AG10803 (cell line): ENCODE results near the gene MLLT11.

Source experiments
- DNase-seq: peaks from one replicate; pipeline ENCODE4 v3.0.0; 2010; ENCODE audit warnings: low read depth
- H3K4me3 ChIP-seq: 2 replicates; pipeline ENCODE4 v1.5.1; 2011; ENCODE audit warnings: mild to moderate bottlenecking, low read length, control low read depth
- CTCF ChIP-seq: conservative IDR thresholded peaks from 2 replicates; pipeline ENCODE4 v1.5.1; 2011; ENCODE audit warnings: mild to moderate bottlenecking, low read length, control low read depth, inconsistent platforms

Gene MLLT11

GRCh38 chr1:151047925-151048644, 12.1 kb upstream of the MLLT11 start:
- TF ChIP-seq CTCF = no peak; the same call in 1 of the 2 replicates
- peak; percentile 65 for DNase-seq
- peak overlapping the region; percentile 82 for H3K4me3 ChIP-seq

- peak; percentile 60; the same call in 1 of the 2 replicates for TF ChIP-seq CTCF
- DNase-seq = no peak
- peak overlapping the region; percentile 82 for H3K4me3 ChIP-seq
These were observed 11.6 kb upstream of the MLLT11 start for GRCh38 chr1:151048645-151049032.

GRCh38 chr1:151049458-151049857, 10.7 kb upstream of the MLLT11 start:
- no peak for DNase-seq
- TF ChIP-seq CTCF = no peak
- no peak overlapping the region for H3K4me3 ChIP-seq

- no peak overlapping the region for H3K4me3 ChIP-seq
- TF ChIP-seq CTCF = no peak
- DNase-seq = no peak
These were observed 10.0 kb upstream of the MLLT11 start for GRCh38 chr1:151050051-151050688.

- TF ChIP-seq CTCF = no peak
- no peak for DNase-seq
- H3K4me3 ChIP-seq = no peak overlapping the region
These were observed 8.7 kb upstream of the MLLT11 start for GRCh38 chr1:151051356-151052009.

GRCh38 chr1:151054971-151055547, 5.1 kb upstream of the MLLT11 start:
- TF ChIP-seq CTCF = no peak
- no peak for DNase-seq
- no peak overlapping the region for H3K4me3 ChIP-seq
